T-cell (primary cell): ENCODE results near the gene C19orf85. TPM values are rescaled to one million over a fixed set of nuclear protein-coding genes. Genes with fewer than 3 reads are reported as not detected.

Source experiments
- ATAC-seq, 4 experiments: fragments of 200-7000 bp in 3 of 4; fragments of 150-1000 bp in 1 of 4; cut with Tn5 transposase; replicated peaks in 1 of 4; 1 replicate in 3 of 4; 2 replicates in 1 of 4; pipeline ENCODE4 v1.10.0; 2021; ENCODE audit warnings: moderate library complexity in 3 of 4, mild to moderate bottlenecking in 2 of 4, moderate number of reproducible peaks in 1 of 4
- CTCF ChIA-PET, 2 donors: fragments of 300-600 bp; sonication (Branson Sonifier 250); formaldehyde crosslinking; loops; one replicate each; lab custom pipeline; 2022; ENCODE audit warnings: antibody characterized with exemption in 2 of 2; lab: Charles Lee
- POLR2A ChIA-PET, 2 donors: fragments of 300-600 bp; sonication (Branson Sonifier 250); formaldehyde crosslinking; loops; one replicate each; lab custom pipeline; 2022; ENCODE audit warnings: antibody characterized with exemption in 2 of 2; lab: Charles Lee
- DNase-seq, 35 experiments: peaks; one replicate each; pipeline versions ENCODE4 v3.0.0 to v3.0.0-alpha.2; 2013 to 2023
- H3K27ac ChIP-seq: one replicate; pipeline ENCODE4 v1.5.1; 2013; ENCODE audit warnings: low read length
- H3K27me3 ChIP-seq, 2 experiments: replicated peaks in 1 of 2; 1 replicate in 1 of 2; 2 replicates in 1 of 2; pipeline versions ENCODE4 v1.6.1 to v1.7.0; 2013; ENCODE audit warnings: low read length in 1 of 2, mixed read lengths in 1 of 2; ENCODE audit not compliant: control insufficient read depth in 2 of 2, insufficient read depth in 2 of 2; ENCODE audit errors: extremely low read depth in 1 of 2
- H3K36me3 ChIP-seq, 2 donors: 1 replicate in 1 of 2; 2 replicates in 1 of 2; pipeline versions ENCODE4 v1.6.1 to v1.7.0; 2013; ENCODE audit warnings: low read length in 1 of 2; ENCODE audit not compliant: control insufficient read depth in 2 of 2, insufficient read depth in 1 of 2; ENCODE audit errors: extremely low read depth in 1 of 2
- H3K4me1 ChIP-seq, 2 experiments: 1 replicate in 1 of 2; 2 replicates in 1 of 2; pipeline versions ENCODE4 v1.6.1 to v1.7.0; 2013; ENCODE audit warnings: low read length in 2 of 2, mixed read lengths in 1 of 2; ENCODE audit not compliant: insufficient read depth in 2 of 2, control insufficient read depth in 1 of 2; ENCODE audit errors: extremely low read depth in 1 of 2
- H3K4me3 ChIP-seq, 2 donors: 1 replicate in 1 of 2; 2 replicates in 1 of 2; pipeline versions ENCODE4 v1.5.1 to v1.7.0; 2013; ENCODE audit warnings: mild to moderate bottlenecking in 2 of 2, low read length in 1 of 2, moderate library complexity in 1 of 2; ENCODE audit not compliant: control insufficient read depth in 1 of 2; ENCODE audit errors: extremely low read depth in 1 of 2
- H3K9me3 ChIP-seq: 2 replicates; pipeline ENCODE4 v1.7.0; 2013
- H3K27ac Mint-ChIP-seq, 2 donors: one replicate each; pipeline ENCODE4 v1.8.0; 2020 to 2021; ENCODE audit warnings: mild to moderate bottlenecking in 2 of 2, mixed read lengths in 2 of 2
- H3K27me3 Mint-ChIP-seq, 2 donors: one replicate each; pipeline ENCODE4 v1.8.0; 2021 to 2022; ENCODE audit warnings: mixed read lengths in 2 of 2
- H3K36me3 Mint-ChIP-seq: one replicate; pipeline ENCODE4 v1.8.0; 2021; ENCODE audit warnings: mixed read lengths
- H3K4me1 Mint-ChIP-seq, 3 donors: one replicate each; pipeline ENCODE4 v1.8.0; 2020 to 2022; ENCODE audit warnings: mixed read lengths in 3 of 3, mild to moderate bottlenecking in 1 of 3
- H3K4me3 Mint-ChIP-seq, 3 donors: one replicate each; pipeline ENCODE4 v1.8.0; 2020 to 2022; ENCODE audit warnings: mild to moderate bottlenecking in 3 of 3, mixed read lengths in 3 of 3, moderate library complexity in 3 of 3
- H3K9me3 Mint-ChIP-seq, 3 donors: one replicate each; pipeline ENCODE4 v1.8.0; 2020 to 2022; ENCODE audit warnings: mixed read lengths in 3 of 3
- WGBS: methylation state at CpG from one replicate; pipeline ENCODE4 v1.1.5; 2013; ENCODE audit warnings: missing lambda C conversion rate; ENCODE audit not compliant: insufficient coverage; 5-methylcytosine and 5-hydroxymethylcytosine counted together
- total RNA-seq, 35 experiments: library from RNA in 6 of 35; stranded (reverse) in 6 of 35; fragments of 120-200 nt in 1 of 35; gene quantifications; one replicate each; pipeline versions ENCODE4 v1.2.1 to v1.2.4 and lab custom pipeline; 2013 to 2026

The C19orf85 gene
- total RNA-seq, 5 donors from 2014 or later (not counting 1 experiment from before 2014, with no cell fraction given), result not detected

DNA sequence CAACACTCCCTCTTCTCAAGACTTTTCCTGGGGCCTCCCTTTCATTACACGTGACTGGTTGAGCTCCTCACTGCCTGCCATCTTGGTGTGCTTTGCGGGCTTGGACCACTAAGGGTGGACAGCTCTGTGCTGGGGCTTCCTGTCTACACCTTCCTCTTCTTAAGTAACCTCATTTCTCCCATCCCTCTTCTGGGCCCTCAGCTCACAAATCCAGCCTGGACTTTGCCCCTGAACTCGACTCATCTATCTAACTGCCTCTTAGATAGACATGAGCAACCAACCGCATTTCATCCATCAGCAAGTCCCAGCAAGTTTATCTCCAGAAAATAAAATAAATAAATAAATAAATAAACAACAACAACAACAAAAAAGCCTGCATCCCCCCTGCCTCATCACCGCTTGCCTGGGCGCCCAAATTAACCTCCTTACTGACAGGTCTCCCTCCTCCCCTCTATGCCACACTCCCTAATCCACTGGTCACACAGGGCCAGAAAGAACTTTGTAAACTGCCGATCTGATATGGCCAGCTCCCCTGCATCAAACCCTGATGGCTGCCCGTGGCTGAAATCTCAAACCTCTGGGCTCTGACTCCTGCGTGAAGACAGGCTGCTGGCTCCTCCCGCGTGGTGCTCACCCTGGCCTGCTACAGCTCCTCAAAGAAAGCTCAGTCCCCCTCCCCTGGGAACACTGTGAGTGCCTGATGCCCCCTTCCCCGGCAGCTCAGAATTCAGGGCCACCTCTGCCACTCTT is 10.9 kb downstream of the C19orf85 start:
- peak overlapping the region in 2 of 3 donors; percentile 13 to 72 for H3K4me3 Mint-ChIP-seq
- ChIA-PET POLR2A (no interaction called here), CTCF (interaction anchor here (0.6 to 1.2 kb wide), 5 partner anchors 13 to 333 kb away, joined by 3 to 5 read pairs (median 4); no protein-coding TSS in a partner anchor)
- no peaks in the 10 kb centered on the region for H3K36me3 ChIP-seq
- H3K27ac ChIP-seq, result no peak overlapping the region
- ATAC-seq (no peak), DNase-seq (no peak)
- WGBS, result 97% methylated on average over 10 of the region's 12 CpGs
- H3K36me3 Mint-ChIP-seq, result peaks cover 11% of the 10 kb centered on the region
- peaks cover 0 to 56% of the 10 kb centered on the region in 2 experiments for H3K27me3 ChIP-seq
- peaks cover 21 to 25% of the 10 kb centered on the region in 2 donors for H3K27me3 Mint-ChIP-seq
- no peak overlapping the region for H3K27ac Mint-ChIP-seq
- H3K9me3 Mint-ChIP-seq, result no peaks in the 10 kb centered on the region
- no peaks in the 10 kb centered on the region for H3K9me3 ChIP-seq
- no peak overlapping the region for H3K4me3 ChIP-seq
- H3K4me1 Mint-ChIP-seq, result peaks cover 11 to 25% (median 20%) of the 10 kb centered on the region in 3 donors
- H3K4me1 ChIP-seq, result peaks cover 5 to 25% of the 10 kb centered on the region in 2 experiments

DNA sequence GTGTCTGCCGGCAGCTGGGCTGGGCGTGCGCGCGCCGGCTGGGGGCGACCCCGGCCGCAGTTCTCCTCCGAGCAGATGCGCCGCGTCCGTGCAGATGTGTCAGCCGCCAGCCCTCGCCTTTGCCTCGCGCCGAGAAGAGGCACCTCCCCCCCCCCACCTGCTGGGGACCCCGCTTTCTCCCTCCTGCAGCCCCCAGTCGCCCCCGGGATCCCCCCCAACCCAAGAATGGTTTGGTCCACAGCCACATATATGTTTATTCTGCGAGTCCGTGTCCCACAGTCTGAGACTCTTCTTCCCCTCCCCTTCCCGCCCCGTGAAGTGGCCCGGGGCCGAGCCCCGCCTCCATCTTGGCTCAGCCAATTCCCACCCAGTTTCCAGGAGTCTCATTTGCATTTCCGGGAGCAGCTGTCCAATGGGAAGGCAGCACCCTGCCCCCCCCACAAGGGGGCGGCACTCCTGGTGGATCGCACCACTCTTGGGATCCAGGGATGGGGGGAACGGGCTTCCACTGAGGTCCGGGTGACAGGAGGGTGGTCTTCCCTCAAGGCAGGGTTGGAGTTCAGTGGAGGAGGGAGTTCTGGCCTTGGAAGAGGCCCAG is 11.7 kb downstream of the C19orf85 start:
- CTCF ChIA-PET, result interaction anchor here (0.6 to 1.2 kb wide), 4 partner anchors 13 to 332 kb away, joined by 3 to 4 read pairs (median 4); no protein-coding TSS in a partner anchor
- DNase-seq, result peak in 12 of 35 experiments; percentile 25 to 60 (median 36)
- peak in 3 of 4 experiments; percentile 36 to 73 (median 38) for ATAC-seq
- POLR2A ChIA-PET, result interaction anchor here in 1 of 2 donors (0.6 kb wide), 1 partner anchor 146 kb away, joined by 5 read pairs; the partner anchor contains the start of gene FIZ1
- 24% methylated on average over 26 of the region's 34 CpGs for WGBS
- H3K27me3 ChIP-seq, result peaks cover 0 to 56% of the 10 kb centered on the region in 2 experiments
- peak overlapping the region in 2 of 3 donors; percentile 13 to 72 for H3K4me3 Mint-ChIP-seq
- peaks cover 11 to 25% (median 20%) of the 10 kb centered on the region in 3 donors for H3K4me1 Mint-ChIP-seq
- no peak overlapping the region for H3K27ac ChIP-seq
- H3K36me3 ChIP-seq, result no peaks in the 10 kb centered on the region
- peaks cover 21 to 25% of the 10 kb centered on the region in 2 donors for H3K27me3 Mint-ChIP-seq
- peaks cover 11% of the 10 kb centered on the region for H3K36me3 Mint-ChIP-seq
- peaks cover 5 to 25% of the 10 kb centered on the region in 2 experiments for H3K4me1 ChIP-seq
- no peaks in the 10 kb centered on the region for H3K9me3 Mint-ChIP-seq
- no peak overlapping the region for H3K4me3 ChIP-seq
- H3K27ac Mint-ChIP-seq, result no peak overlapping the region
- H3K9me3 ChIP-seq, result no peaks in the 10 kb centered on the region

DNA sequence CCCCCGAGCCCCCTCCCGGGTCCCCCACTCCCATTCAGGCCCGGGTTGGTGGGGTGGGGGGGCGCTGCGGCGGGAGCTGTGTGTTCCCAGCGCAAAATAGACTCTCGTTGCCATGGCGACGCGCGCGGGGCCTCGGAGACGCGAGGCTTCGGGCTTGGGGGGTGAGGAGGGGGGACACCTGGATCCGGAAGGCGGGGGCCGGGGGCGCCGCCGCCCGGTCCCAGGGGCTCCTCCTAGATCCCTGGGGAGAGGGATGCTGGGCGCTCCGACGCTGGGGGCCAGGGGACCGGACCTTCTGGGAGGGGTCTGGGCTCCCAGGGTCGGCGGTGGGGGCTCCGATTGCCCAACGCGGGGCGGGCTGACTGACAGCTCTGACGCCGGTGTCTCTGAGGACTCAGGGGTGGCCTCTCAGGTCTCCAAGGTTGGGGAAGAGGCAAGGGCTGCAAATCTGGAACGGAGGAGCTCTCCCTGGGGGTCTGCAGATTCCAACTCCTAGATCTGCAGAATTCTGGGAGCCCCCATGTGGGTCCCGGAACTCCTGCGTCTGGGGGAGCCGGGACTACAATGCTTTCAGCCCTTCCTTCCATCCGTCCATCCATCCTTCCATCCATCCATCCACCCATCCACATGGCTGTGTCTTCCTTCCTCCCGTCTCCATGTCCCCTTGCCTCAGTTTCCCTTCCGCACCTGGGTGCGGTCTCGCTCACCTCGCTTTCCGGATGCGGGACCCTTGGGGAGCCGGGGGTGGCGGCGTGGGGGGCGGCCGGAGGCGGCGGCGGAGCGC is 12.4 kb downstream of the C19orf85 start:
- peak in 11 of 35 experiments; percentile 19 to 62 (median 37) for DNase-seq
- Histone ChIP-seq H3K9me3 (no peaks in the 10 kb centered on the region), H3K4me3 (peak overlapping the region in 1 of 2 donors; percentile 49), H3K4me1 (peaks cover 5 to 25% of the 10 kb centered on the region in 2 experiments), H3K27me3 (peaks cover 0 to 63% of the 10 kb centered on the region in 2 experiments), H3K27ac (no peak overlapping the region), H3K36me3 (no peaks in the 10 kb centered on the region)
- Mint-ChIP-seq H3K36me3 (peaks cover 11% of the 10 kb centered on the region), H3K4me3 (peak overlapping the region in 2 of 3 donors; percentile 28 to 72), H3K27ac (no peak overlapping the region), H3K9me3 (no peaks in the 10 kb centered on the region), H3K27me3 (peaks cover 21 to 25% of the 10 kb centered on the region in 2 donors), H3K4me1 (peaks cover 11 to 25% (median 20%) of the 10 kb centered on the region in 3 donors)
- ChIA-PET CTCF (no interaction called here), POLR2A (interaction anchor here in 1 of 2 donors (0.6 kb wide), 1 partner anchor 147 kb away, joined by 5 read pairs; the partner anchor contains the start of gene FIZ1)
- WGBS, result 2% methylated on average over 44 of the region's 57 CpGs
- peak in 1 of 4 experiments; percentile 38 for ATAC-seq

DNA sequence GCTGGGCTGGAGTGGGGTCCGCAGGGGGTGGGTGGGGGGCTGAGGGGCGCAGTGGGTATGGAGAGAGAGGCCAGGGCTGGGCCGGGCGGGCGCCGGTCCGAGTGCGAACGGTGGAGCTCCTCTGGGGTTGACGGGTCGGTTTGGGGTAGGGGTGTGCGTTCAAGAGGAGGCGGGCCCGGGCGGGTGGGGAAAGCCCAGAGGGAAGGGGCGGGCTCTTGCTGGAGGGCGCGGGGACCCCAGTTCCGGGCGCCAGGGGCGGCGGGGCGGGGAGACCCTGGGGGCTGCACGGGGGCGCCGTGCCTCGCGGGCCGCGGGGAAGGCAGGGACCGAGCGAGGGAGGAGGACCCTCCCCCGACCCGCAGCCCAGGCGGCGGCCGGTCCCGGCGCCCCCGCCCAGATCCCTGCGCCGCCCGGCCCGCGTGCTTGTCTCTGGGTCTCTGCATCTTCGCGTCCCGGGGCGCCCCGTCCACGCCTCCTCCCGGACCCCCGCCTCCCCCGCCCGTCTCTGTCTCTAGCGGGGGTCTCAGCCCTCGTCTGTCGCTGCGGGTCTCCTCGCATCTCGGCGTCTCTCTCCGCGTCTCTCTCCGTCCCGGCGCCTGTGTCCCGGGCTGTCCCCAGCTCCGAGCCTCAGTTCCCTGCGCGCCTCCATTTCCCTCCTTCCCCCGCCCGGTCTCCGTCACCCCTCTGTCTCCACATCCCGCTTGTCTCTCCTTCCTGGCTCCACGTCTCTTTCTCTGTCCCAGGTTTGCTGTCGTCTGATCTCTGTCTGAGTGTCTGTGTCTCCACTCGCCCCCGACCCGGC is 13.2 kb downstream of the C19orf85 start:
- Histone ChIP-seq H3K9me3 (no peaks in the 10 kb centered on the region), H3K27me3 (peaks cover 0 to 71% of the 10 kb centered on the region in 2 experiments), H3K4me1 (peaks cover 5 to 25% of the 10 kb centered on the region in 2 experiments), H3K4me3 (peak overlapping the region; percentile 15 to 48), H3K36me3 (no peaks in the 10 kb centered on the region), H3K27ac (no peak overlapping the region)
- POLR2A ChIA-PET, result no interaction called here
- H3K27ac Mint-ChIP-seq, result no peak overlapping the region
- H3K4me1 Mint-ChIP-seq, result peaks cover 11 to 25% (median 20%) of the 10 kb centered on the region in 3 donors
- CTCF ChIA-PET, result no interaction called here
- DNase-seq (peak in 5 of 35 experiments; percentile 14 to 53 (median 32)), ATAC-seq (peak in 3 of 4 experiments; percentile 24 to 63 (median 31))
- H3K4me3 Mint-ChIP-seq, result peak overlapping the region; percentile 50 to 72 (median 56)
- WGBS, result 2% methylated on average over 67 of the region's 80 CpGs
- H3K9me3 Mint-ChIP-seq, result no peaks in the 10 kb centered on the region
- peaks cover 21 to 25% of the 10 kb centered on the region in 2 donors for H3K27me3 Mint-ChIP-seq
- peaks cover 7% of the 10 kb centered on the region for H3K36me3 Mint-ChIP-seq

DNA sequence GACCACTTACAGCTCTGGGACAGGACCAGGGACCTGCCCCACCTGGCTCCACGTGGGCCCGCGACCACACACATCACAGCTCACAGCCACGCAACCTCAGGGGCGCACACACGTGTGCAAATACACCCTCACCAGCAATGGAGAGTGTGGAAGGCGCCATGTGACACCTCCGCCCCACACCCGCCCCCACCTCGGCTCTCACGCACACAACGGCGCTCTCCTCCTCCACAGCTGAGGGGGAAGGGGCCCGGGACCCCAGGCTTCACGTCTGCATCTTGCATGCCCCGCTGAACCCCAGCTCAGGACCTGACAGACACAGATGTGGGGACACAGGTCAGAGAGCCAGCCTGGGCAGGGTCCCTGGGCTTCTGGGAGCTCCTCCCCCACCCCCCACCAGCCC is 15.1 kb downstream of the C19orf85 start:
- POLR2A ChIA-PET, result no interaction called here
- WGBS, result 27% methylated on average over 3 of the region's 16 CpGs
- no peak overlapping the region for H3K4me3 ChIP-seq
- peaks cover 11 to 25% (median 20%) of the 10 kb centered on the region in 3 donors for H3K4me1 Mint-ChIP-seq
- no peak overlapping the region for H3K27ac ChIP-seq
- no peaks in the 10 kb centered on the region for H3K9me3 Mint-ChIP-seq
- no peak overlapping the region for H3K27ac Mint-ChIP-seq
- no peak overlapping the region for H3K4me3 Mint-ChIP-seq
- CTCF ChIA-PET, result no interaction called here
- H3K4me1 ChIP-seq, result peaks cover 5 to 25% of the 10 kb centered on the region in 2 experiments
- peaks cover 3 to 85% of the 10 kb centered on the region in 2 experiments for H3K27me3 ChIP-seq
- H3K9me3 ChIP-seq, result no peaks in the 10 kb centered on the region
- DNase-seq (no peak), ATAC-seq (no peak)
- peaks cover 3% of the 10 kb centered on the region for H3K36me3 Mint-ChIP-seq
- H3K36me3 ChIP-seq, result no peaks in the 10 kb centered on the region
- H3K27me3 Mint-ChIP-seq, result peaks cover 28 to 37% of the 10 kb centered on the region in 2 donors
